GM12875 (cell line): Measurements from ENCODE around the gene SLC5A9.
"Not testable (repeated sequence)": the region's sequence is repeated elsewhere in the genome, so short reads cannot be mapped to it uniquely, and the experiment has no call there.

Source experiments
- H3K4me3 ChIP-seq: one replicate; pipeline ENCODE4 v1.5.1; 2011; ENCODE audit warnings: low read depth, low read length, control low read depth
- TF ChIP-seq, protein P1 (sequence below): IDR thresholded peaks from 2 replicates; pipeline ENCODE4 v1.5.1; 2011; ENCODE audit warnings: low read depth, mild to moderate bottlenecking, control low read depth, inconsistent platforms, low read length, moderate library complexity, borderline replicate concordance; ENCODE audit not compliant: insufficient read depth

The SLC5A9 gene

GRCh38 chr1:48251323-48251722 lies 28.8 kb downstream of the SLC5A9 start:
- TF ChIP-seq, protein P1, sequence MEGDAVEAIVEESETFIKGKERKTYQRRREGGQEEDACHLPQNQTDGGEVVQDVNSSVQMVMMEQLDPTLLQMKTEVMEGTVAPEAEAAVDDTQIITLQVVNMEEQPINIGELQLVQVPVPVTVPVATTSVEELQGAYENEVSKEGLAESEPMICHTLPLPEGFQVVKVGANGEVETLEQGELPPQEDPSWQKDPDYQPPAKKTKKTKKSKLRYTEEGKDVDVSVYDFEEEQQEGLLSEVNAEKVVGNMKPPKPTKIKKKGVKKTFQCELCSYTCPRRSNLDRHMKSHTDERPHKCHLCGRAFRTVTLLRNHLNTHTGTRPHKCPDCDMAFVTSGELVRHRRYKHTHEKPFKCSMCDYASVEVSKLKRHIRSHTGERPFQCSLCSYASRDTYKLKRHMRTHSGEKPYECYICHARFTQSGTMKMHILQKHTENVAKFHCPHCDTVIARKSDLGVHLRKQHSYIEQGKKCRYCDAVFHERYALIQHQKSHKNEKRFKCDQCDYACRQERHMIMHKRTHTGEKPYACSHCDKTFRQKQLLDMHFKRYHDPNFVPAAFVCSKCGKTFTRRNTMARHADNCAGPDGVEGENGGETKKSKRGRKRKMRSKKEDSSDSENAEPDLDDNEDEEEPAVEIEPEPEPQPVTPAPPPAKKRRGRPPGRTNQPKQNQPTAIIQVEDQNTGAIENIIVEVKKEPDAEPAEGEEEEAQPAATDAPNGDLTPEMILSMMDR, result no peak
- no peak overlapping the region for H3K4me3 ChIP-seq

- TF ChIP-seq, protein P1, result no peak
- no peak overlapping the region for H3K4me3 ChIP-seq
Measured at GRCh38 chr1:48251821-48252220, 29.3 kb downstream of the SLC5A9 start.

- no peak overlapping the region for H3K4me3 ChIP-seq
- TF ChIP-seq, protein P1, result no peak
Measured at GRCh38 chr1:48254254-48254653, 31.7 kb downstream of the SLC5A9 start.

- TF ChIP-seq, protein P1, result no peak
- no peak overlapping the region for H3K4me3 ChIP-seq
Measured at GRCh38 chr1:48258106-48258505, 35.6 kb downstream of the SLC5A9 start.

DNA sequence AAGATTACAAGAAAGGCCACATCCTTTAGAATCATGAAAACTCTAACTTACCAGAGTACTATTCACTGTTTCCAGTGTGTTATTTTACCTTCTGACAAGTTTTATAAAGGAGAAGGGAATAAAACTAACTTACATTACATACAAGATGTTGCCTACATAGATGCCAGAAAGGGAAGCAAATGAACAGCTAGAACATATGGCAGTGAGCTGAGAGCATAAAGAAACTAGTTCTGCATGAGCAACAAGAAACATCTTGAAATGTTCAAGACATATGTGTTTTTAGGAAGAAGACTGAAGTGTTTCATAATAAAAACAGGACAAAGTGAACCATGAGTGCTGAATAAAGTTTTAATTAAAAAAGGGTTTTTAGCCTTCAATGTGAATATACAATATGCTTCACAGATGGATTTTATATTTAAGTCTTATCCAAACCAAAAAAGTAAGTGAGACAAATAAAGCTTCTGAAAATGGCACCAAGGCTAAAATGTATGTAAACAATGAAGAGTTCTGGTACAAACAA lies 39.4 kb downstream of the SLC5A9 start:
- H3K4me3 ChIP-seq, result no peak overlapping the region
- TF ChIP-seq, protein P1, result no peak

DNA sequence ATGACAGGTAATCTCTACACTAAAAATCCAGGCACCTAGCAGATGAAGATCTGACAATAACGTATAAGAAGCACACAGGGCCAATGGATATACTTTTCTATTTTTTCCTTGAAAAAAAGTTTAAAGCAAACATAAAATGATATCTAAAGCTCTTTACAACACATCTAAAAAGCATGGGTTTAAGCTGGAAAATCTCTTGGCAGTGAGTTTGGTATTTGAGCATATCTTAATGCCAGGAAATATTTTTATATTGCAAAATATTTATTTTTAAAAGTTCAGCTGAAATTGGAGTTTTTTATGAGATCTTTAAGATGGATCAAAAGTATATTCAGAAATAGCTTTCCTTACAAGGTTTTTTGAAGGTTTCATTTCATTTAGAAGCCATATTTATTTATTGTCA lies 40.5 kb downstream of the SLC5A9 start:
- no peak overlapping the region for H3K4me3 ChIP-seq
- TF ChIP-seq, protein P1, result no peak

- TF ChIP-seq, protein P1, result no peak
- no peak overlapping the region for H3K4me3 ChIP-seq
Measured at GRCh38 chr1:48266576-48266975, 44.1 kb downstream of the SLC5A9 start.

DNA sequence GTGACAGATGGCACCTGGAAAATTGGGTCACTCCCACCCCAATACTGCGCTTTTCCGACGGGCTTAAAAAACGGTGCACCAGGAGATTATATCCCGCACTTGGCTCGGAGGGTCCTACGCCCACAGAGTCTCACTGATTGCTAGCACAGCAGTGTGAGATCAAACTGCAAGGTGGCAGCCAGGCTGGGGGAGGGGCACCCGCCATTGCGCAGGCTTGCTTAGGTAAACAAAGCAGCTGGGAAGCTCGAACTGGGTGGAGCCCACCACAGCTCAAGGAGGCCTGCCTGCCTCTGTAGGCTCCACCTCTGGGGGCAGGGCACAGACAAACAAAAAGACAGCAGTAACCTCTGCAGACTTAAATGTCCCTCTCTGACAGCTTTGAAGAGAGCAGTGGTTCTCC lies 54.9 kb downstream of the SLC5A9 start:
- H3K4me3 ChIP-seq, result not testable (repeated sequence)

- not testable (repeated sequence) for H3K4me3 ChIP-seq
Measured at GRCh38 chr1:48282329-48282728, 59.8 kb downstream of the SLC5A9 start.
